GM20000 (cell line): Measurements from ENCODE around the gene HACE1.

ENCODE experiments used
- DNase-seq: peaks from one replicate; pipeline ENCODE4 v3.0.0; 2012; ENCODE audit warnings: low spot score
- TF ChIP-seq, protein P1 (sequence below): IDR thresholded peaks from 2 replicates; pipeline ENCODE4 v1.5.1; 2012; ENCODE audit warnings: mild to moderate bottlenecking, control low read depth; ENCODE audit errors: extremely low read depth, missing control alignments

Gene HACE1

DNA sequence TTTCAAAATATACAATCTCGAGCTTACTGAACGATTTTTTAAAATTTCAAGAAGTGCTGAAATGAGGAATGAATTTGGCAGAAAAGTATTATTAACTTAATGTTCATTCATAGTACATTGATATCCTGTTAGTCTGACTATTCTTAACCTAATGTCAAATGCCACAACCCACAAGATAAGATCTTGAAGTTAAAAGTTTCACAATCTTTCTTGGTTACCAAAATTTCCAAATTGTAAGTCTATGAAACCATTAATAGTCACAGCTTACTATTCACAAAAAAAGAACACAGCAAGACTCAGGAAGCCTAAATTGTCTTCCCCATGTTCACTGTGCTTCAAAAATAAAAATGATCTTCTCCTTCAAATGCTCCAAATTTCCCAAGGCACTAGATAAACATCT, 71.3 kb downstream of the HACE1 start:
- DNase-seq = no peak

DNA sequence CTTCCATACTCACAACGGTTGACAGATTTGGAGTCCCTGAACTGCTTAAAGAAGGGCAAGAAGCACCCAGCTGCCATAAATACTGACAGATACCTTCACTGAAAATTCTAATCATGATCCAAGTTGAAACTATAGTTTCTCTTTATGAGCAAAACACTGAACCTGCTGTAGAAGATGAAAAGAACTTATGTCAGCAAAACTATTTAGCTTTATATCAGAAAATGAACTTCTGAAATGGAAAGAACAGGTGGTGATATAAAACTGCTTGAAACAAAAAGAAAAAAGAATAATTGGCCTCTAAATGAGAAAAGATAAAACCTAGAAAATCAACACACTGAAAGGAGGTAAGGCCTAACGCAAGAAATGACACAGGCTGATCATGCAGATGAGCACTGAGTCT, 72.4 kb downstream of the HACE1 start:
- TF ChIP-seq, protein P1, sequence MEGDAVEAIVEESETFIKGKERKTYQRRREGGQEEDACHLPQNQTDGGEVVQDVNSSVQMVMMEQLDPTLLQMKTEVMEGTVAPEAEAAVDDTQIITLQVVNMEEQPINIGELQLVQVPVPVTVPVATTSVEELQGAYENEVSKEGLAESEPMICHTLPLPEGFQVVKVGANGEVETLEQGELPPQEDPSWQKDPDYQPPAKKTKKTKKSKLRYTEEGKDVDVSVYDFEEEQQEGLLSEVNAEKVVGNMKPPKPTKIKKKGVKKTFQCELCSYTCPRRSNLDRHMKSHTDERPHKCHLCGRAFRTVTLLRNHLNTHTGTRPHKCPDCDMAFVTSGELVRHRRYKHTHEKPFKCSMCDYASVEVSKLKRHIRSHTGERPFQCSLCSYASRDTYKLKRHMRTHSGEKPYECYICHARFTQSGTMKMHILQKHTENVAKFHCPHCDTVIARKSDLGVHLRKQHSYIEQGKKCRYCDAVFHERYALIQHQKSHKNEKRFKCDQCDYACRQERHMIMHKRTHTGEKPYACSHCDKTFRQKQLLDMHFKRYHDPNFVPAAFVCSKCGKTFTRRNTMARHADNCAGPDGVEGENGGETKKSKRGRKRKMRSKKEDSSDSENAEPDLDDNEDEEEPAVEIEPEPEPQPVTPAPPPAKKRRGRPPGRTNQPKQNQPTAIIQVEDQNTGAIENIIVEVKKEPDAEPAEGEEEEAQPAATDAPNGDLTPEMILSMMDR = no peak
- no peak for DNase-seq

More for the DNA sequence above, 71.3 kb downstream of the HACE1 start:
- TF ChIP-seq, protein P1 = no peak

DNA sequence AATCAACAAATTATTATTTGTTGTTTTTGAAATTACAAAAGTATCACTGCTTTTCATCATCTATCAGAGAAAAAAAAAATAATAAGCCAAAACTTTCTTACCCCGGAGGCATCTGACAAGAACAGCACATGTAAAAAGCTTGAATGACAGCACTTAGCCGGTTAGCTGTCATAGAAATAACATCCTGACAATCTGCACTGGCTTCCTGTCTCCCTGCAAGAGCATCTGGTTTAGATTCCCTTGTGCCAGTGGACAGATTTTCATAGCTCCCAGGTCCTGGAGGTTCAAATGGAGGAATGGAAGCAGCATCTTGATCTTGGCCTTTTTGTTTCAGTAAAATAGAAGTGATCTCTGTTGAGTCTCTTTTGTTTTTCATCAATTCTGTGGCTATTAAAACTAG, 74.8 kb downstream of the HACE1 start:
- DNase-seq = no peak
- TF ChIP-seq, protein P1 = no peak

DNA sequence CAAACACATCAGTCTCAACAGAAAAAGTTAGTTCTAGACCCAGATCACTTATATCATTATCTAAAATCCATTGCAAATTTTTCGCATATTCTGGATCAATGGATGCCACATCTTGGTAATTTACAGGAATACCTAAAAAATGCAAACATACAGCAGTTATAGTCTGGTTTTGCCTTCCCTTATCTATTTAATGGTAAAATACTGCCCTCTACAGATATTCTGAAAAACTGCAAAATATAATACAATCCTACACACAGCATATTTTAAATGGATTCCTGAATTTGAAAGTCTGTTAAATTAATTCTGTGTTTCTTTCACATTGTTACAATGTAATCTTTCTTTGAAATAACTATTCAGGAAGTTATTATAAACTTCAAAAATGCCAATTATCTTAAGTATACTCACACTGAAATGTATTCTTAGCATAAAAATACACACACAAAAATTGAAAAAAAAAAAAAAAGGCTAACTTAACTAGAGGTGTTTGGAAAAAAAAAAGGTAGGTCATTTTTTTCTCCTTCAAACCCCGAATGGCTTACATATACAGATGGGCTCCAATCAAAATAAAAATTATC, 88.4 kb downstream of the HACE1 start:
- TF ChIP-seq, protein P1 = no peak
- peak; percentile 15 for DNase-seq

DNA sequence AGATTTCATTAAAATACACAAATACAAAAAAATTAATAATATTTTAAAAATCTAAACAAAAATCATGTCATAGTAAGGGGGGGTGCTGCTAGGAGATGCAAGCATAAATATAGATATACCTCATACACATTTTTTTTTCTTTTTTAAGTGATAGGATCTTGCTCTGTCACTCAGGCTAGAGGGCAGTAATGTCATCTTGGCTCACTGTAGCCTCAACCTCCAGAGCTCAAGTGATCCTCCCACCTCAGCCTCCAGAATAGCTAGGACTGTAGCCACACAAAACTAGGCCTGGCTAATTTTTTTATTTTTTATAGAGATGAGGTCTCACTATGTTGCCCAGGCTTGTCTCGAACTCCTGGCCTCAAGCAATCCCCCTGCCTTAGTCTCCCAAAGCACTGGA, 90.8 kb downstream of the HACE1 start:
- TF ChIP-seq, protein P1 = no peak
- DNase-seq = no peak

DNA sequence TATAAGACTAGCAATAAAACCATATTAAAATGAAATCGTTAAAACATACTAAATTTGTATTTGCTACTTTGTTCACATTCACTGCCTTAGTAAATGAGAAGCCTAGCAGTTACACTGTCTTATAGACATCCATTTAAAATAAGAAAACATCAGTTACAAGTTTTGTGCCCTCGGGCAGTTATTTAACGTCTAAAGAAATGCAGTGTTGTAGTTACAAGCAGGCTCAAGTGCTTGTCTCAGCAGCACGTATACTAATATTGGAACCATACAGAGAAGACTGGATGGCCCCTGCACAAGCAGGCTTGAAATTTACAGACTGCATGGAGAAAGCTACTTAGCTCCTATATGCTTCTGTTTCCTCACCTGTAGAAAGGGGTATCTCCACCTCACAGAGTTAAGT, 93.1 kb downstream of the HACE1 start:
- TF ChIP-seq, protein P1 = no peak
- DNase-seq = no peak

DNA sequence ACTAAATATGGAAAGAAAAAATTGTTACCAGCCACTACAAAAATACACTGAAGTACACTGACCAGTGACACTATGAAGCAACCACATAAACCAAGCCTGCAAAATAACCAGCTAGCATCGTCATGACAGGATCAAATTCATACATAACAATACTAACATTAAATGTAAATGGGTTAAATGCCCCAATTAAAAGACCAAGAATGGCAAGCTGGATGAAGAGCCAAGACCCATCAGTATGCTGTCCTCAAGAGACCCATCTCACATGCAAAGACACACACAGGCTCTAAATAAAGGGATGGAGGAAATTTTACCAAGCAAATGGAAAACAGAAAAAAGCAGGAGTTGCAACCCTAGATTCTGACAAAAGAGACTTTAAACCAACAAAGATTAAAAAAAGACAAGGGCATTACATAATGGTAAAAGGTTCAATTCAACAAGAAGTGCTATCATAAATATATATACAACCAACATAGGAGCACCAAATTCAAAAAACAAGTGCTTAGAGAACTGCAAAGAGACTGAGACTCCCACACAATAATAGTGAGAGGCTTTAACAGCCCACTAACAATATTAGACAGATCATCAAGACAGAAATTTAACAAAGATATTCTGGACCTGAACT, 104.8 kb downstream of the HACE1 start:
- TF ChIP-seq, protein P1 = no peak
- DNase-seq = no peak
